ENCODE data around the gene MEOX1.

Gene MEOX1

GRCh38 chr17:43665084-43665936, 3.6 kb upstream of the MEOX1 start:
- Histone ChIP-seq H4K20me1 (no peaks in the 10 kb centered on the region; a peak in 1 of 22 replicates), H3K4me3 (no peak overlapping the region), H3K27me3 (no peaks in the 10 kb centered on the region), H3K9ac (no peak overlapping the region; a peak in 1 of 22 replicates), H3K27ac (no peak overlapping the region), H3K4me1 (peaks cover 0 to 30% (median 17%) of the 10 kb centered on the region in 10 experiments; a peak in 13 of 20 replicates), H3K36me3 (no peaks in the 10 kb centered on the region), H3K4me2 (0 out of 22 replicates have a peak overlapping the region, but pooled peaks of 1 of the 11 experiments have one; percentile 17), H3K9me3 (replicated peaks in 1 of 11) (no peaks in the 10 kb centered on the region)
- TF ChIP-seq Cebpa-rat (IDR thresholded peaks at IDR 0.05): no peak

- TF ChIP-seq Cebpa-rat (IDR thresholded peaks at IDR 0.05): no peak
- no peaks in the 10 kb centered on the region for H3K27me3 ChIP-seq
- no peak overlapping the region for H3K27ac ChIP-seq
- H4K20me1 ChIP-seq: no peaks in the 10 kb centered on the region; a peak in 1 of 22 replicates
- H3K4me2 ChIP-seq: no peak overlapping the region
- no peaks in the 10 kb centered on the region for H3K9me3 ChIP-seq (replicated peaks in 1 of 11)
- H3K4me3 ChIP-seq: no peak overlapping the region
- peaks cover 0 to 20% (median 14%) of the 10 kb centered on the region in 10 experiments; a peak in 11 of 20 replicates for H3K4me1 ChIP-seq
- no peaks in the 10 kb centered on the region for H3K36me3 ChIP-seq
- H3K9ac ChIP-seq: no peak overlapping the region
These were observed 2.4 kb upstream of the MEOX1 start for GRCh38 chr17:43664096-43664495.

- Histone ChIP-seq H3K9ac (no peak overlapping the region), H3K27me3 (no peaks in the 10 kb centered on the region), H3K4me3 (no peak overlapping the region), H3K4me1 (peaks cover 0 to 20% (median 14%) of the 10 kb centered on the region in 10 experiments; a peak in 11 of 20 replicates), H4K20me1 (no peaks in the 10 kb centered on the region; a peak in 1 of 22 replicates), H3K9me3 (replicated peaks in 1 of 11) (no peaks in the 10 kb centered on the region), H3K36me3 (no peaks in the 10 kb centered on the region), H3K4me2 (no peak overlapping the region), H3K27ac (no peak overlapping the region)
- TF ChIP-seq Cebpa-rat (IDR thresholded peaks at IDR 0.05): no peak
These were observed 1.7 kb upstream of the MEOX1 start for GRCh38 chr17:43663383-43663782.

GRCh38 chr17:43662413-43663141, 855 bp upstream of the MEOX1 start:
- no peak for TF ChIP-seq Cebpa-rat (IDR thresholded peaks at IDR 0.05)
- H3K9me3 ChIP-seq (replicated peaks in 1 of 11): no peaks in the 10 kb centered on the region
- no peak overlapping the region for H3K4me3 ChIP-seq
- H3K36me3 ChIP-seq: no peaks in the 10 kb centered on the region
- H3K4me2 ChIP-seq: peak overlapping the region in 8 of 11 experiments; percentile 5 to 43 (median 25); a peak in 11 of 22 replicates
- H3K27ac ChIP-seq: no peak overlapping the region
- no peak overlapping the region for H3K9ac ChIP-seq
- H4K20me1 ChIP-seq: no peaks in the 10 kb centered on the region; a peak in 1 of 22 replicates
- H3K4me1 ChIP-seq: peaks cover 0 to 20% (median 14%) of the 10 kb centered on the region in 10 experiments; a peak in 11 of 20 replicates
- H3K27me3 ChIP-seq: no peaks in the 10 kb centered on the region

- H3K27me3 ChIP-seq: no peaks in the 10 kb centered on the region
- H3K9me3 ChIP-seq (replicated peaks in 1 of 11): no peaks in the 10 kb centered on the region
- H3K27ac ChIP-seq: no peak overlapping the region
- no peaks in the 10 kb centered on the region; a peak in 1 of 22 replicates for H4K20me1 ChIP-seq
- H3K4me3 ChIP-seq: no peak overlapping the region
- no peaks in the 10 kb centered on the region for H3K36me3 ChIP-seq
- H3K9ac ChIP-seq: no peak overlapping the region
- peaks cover 8 to 21% (median 15%) of the 10 kb centered on the region in 10 experiments; a peak in 17 of 20 replicates for H3K4me1 ChIP-seq
- TF ChIP-seq Cebpa-rat (IDR thresholded peaks at IDR 0.05): no peak
- no peak overlapping the region for H3K4me2 ChIP-seq
These were observed 767 bp downstream of the MEOX1 start for GRCh38 chr17:43660816-43661493.

- H3K27ac ChIP-seq: no peak overlapping the region
- no peak overlapping the region for H3K9ac ChIP-seq
- TF ChIP-seq Cebpa-rat (IDR thresholded peaks at IDR 0.05): no peak
- H3K27me3 ChIP-seq: no peaks in the 10 kb centered on the region
- no peaks in the 10 kb centered on the region; a peak in 1 of 22 replicates for H4K20me1 ChIP-seq
- H3K9me3 ChIP-seq (replicated peaks in 1 of 11): no peaks in the 10 kb centered on the region
- H3K4me1 ChIP-seq: peaks cover 13 to 20% (median 15%) of the 10 kb centered on the region in 10 experiments; a peak in 17 of 20 replicates
- H3K4me2 ChIP-seq: no peak overlapping the region
- no peak overlapping the region for H3K4me3 ChIP-seq
- H3K36me3 ChIP-seq: no peaks in the 10 kb centered on the region
These were observed 1.7 kb downstream of the MEOX1 start for GRCh38 chr17:43659823-43660617.

GRCh38 chr17:43658900-43659299, 2.8 kb downstream of the MEOX1 start:
- H3K27ac ChIP-seq: no peak overlapping the region

GRCh38 chr17:43655693-43656255, 5.9 kb downstream of the MEOX1 start:
- Histone ChIP-seq H3K36me3 (no peaks in the 10 kb centered on the region), H3K9ac (no peak overlapping the region), H3K9me3 (replicated peaks in 1 of 11) (no peaks in the 10 kb centered on the region), H3K4me2 (peak overlapping the region in 5 of 11 experiments; percentile 0 to 41 (median 13); a peak in 8 of 22 replicates), H3K4me1 (peaks cover 5 to 24% (median 10%) of the 10 kb centered on the region in 10 experiments; a peak in 15 of 20 replicates), H3K4me3 (no peak overlapping the region), H4K20me1 (no peaks in the 10 kb centered on the region; a peak in 1 of 22 replicates), H3K27ac (peak overlapping the region in 1 of 11 experiments; percentile 18; a peak in 1 of 22 replicates), H3K27me3 (no peaks in the 10 kb centered on the region)
- peak in 2 of 11 experiments; percentile 18 to 63; a peak in 3 of 22 replicates for TF ChIP-seq Cebpa-rat (IDR thresholded peaks at IDR 0.05)

More at GRCh38 chr17:43658900-43659299, 2.8 kb downstream of the MEOX1 start:
- Histone ChIP-seq H3K36me3 (no peaks in the 10 kb centered on the region), H4K20me1 (no peaks in the 10 kb centered on the region; a peak in 1 of 22 replicates), H3K4me2 (no peak overlapping the region), H3K27me3 (no peaks in the 10 kb centered on the region), H3K9me3 (replicated peaks in 1 of 11) (no peaks in the 10 kb centered on the region), H3K4me1 (peaks cover 14 to 23% (median 17%) of the 10 kb centered on the region in 10 experiments; a peak in 19 of 20 replicates), H3K4me3 (no peak overlapping the region), H3K9ac (no peak overlapping the region)
- TF ChIP-seq Cebpa-rat (IDR thresholded peaks at IDR 0.05): no peak
